K562 (cell line): ENCODE data around the gene XBP1. TPM values are rescaled to one million over a fixed set of nuclear protein-coding genes. Genes with fewer than 3 reads are reported as not detected.

Source experiments
- CBFA2T3 ChIP-seq: fragments of 450-650 bp; IDR thresholded peaks from 2 replicates; pipeline ENCODE4 v1.6.1; 2017
- CREB3 ChIP-seq: fragments of 450-650 bp; conservative IDR thresholded peaks from 2 replicates; pipeline ENCODE4 v1.6.1; 2016; ENCODE audit warnings: missing genetic modification characterization, low read depth, mild to moderate bottlenecking, missing compliant biosample characterization, moderate library complexity
- DNMT1 ChIP-seq: fragments of 450-650 bp; IDR thresholded peaks from 2 replicates; pipeline ENCODE4 v1.6.1; 2016; ENCODE audit warnings: antibody characterized with exemption, mild to moderate bottlenecking
- ETS2 ChIP-seq: IDR thresholded peaks from 2 replicates; pipeline ENCODE4 v1.6.1; 2016; ENCODE audit warnings: borderline replicate concordance, missing genetic modification characterization, mild to moderate bottlenecking, moderate library complexity, missing compliant biosample characterization; ENCODE audit not compliant: poor library complexity, severe bottlenecking
- FOXJ2 ChIP-seq: fragments of 200-800 bp; sonication (Bioruptor generic); IDR thresholded peaks from 2 replicates; pipeline ENCODE4 v1.6.1; 2016; ENCODE audit warnings: missing genetic modification characterization, missing compliant biosample characterization
- FOXM1 ChIP-seq, 2 experiments: fragments of 450-650 bp in 1 of 2; sonication (generic) in 1 of 2; formaldehyde crosslinking in 1 of 2; IDR thresholded peaks; 2 replicates each; pipeline versions ENCODE4 v1.6.1 to v1.9.0; 2017 to 2022; ENCODE audit warnings: low read depth in 2 of 2, mild to moderate bottlenecking in 2 of 2, missing genetic modification reagents in 1 of 2, moderate library complexity in 1 of 2
- HDGF ChIP-seq: fragments of 450-650 bp; IDR thresholded peaks from 2 replicates; pipeline ENCODE4 v1.6.1; 2016
- ILF3 ChIP-seq: fragments of 450-650 bp; IDR thresholded peaks from 2 replicates; pipeline ENCODE4 v1.6.1; 2018; ENCODE audit warnings: antibody characterized with exemption, mild to moderate bottlenecking, moderate library complexity, borderline replicate concordance
- KDM1A ChIP-seq, 2 experiments: fragments of 450-650 bp; IDR thresholded peaks; 2 replicates each; pipeline ENCODE4 v1.6.1; 2016; ENCODE audit warnings: mild to moderate bottlenecking in 2 of 2
- KDM5B ChIP-seq: fragments of 200-600 bp; sonication (generic); IDR thresholded peaks from 2 replicates; pipeline ENCODE4 v1.6.1; 2012; ENCODE audit warnings: low read depth, mild to moderate bottlenecking, moderate library complexity, low read length, control low read depth, inconsistent platforms; ENCODE audit not compliant: insufficient replicate concordance
- MAFK ChIP-seq: IDR thresholded peaks from 2 replicates; pipeline ENCODE4 v1.6.1; 2011; ENCODE audit warnings: low read length, improper control_type of control experiment
- NR2C1 ChIP-seq, 2 experiments: fragments of 450-650 bp; IDR thresholded peaks; 2 replicates each; pipeline ENCODE4 v1.6.1; 2017; ENCODE audit warnings: mild to moderate bottlenecking in 2 of 2, antibody characterized with exemption in 1 of 2, inconsistent platforms in 1 of 2, missing compliant biosample characterization in 1 of 2, missing genetic modification characterization in 1 of 2
- NR2F6 ChIP-seq: fragments of 450-650 bp; formaldehyde crosslinking; IDR thresholded peaks from 2 replicates; pipeline ENCODE4 v1.4.0; 2020; ENCODE audit warnings: mild to moderate bottlenecking
- TAF7 ChIP-seq: fragments of 450-650 bp; IDR thresholded peaks from 2 replicates; pipeline ENCODE4 v1.6.1; 2016; ENCODE audit warnings: missing genetic modification characterization, missing compliant biosample characterization
- TBP ChIP-seq: optimal IDR thresholded peaks from 2 replicates; pipeline ENCODE3; 2011; ENCODE audit warnings: low read depth, low read length, improper control_type of control experiment
- TCF7L2 ChIP-seq: fragments of 150-350 bp; IDR thresholded peaks from 2 replicates; pipeline ENCODE4 v1.6.1; 2016; ENCODE audit warnings: low read depth, mild to moderate bottlenecking, low read length, moderate library complexity
- TSC22D4 ChIP-seq: fragments of 450-650 bp; IDR thresholded peaks from 2 replicates; pipeline ENCODE4 v1.6.1; 2016; ENCODE audit warnings: missing genetic modification characterization, missing biosample characterization, control low read depth
- ZNF408 ChIP-seq: fragments of 250-450 bp; sonication (Bioruptor Pico); IDR thresholded peaks from 2 replicates; pipeline ENCODE4 v1.4.0; 2020; ENCODE audit warnings: low read depth, mild to moderate bottlenecking, moderate library complexity
- ZNF512 ChIP-seq: IDR thresholded peaks from 2 replicates; pipeline ENCODE4 v1.6.1; 2016; ENCODE audit warnings: missing genetic modification characterization, missing compliant biosample characterization
- ZNF57 ChIP-seq: fragments of 450-650 bp; formaldehyde crosslinking; IDR thresholded peaks from 2 replicates; pipeline ENCODE4 v1.4.0; 2020; ENCODE audit warnings: mild to moderate bottlenecking, moderate library complexity
- ZNF717 ChIP-seq: fragments of 250-450 bp; sonication (Bioruptor Pico); IDR thresholded peaks from 2 replicates; pipeline ENCODE4 v1.5.0; 2021
- ZNF740 ChIP-seq, 3 experiments: fragments of 200-800 bp in 1 of 3; sonication (Bioruptor generic) in 1 of 3; sonication (generic) in 1 of 3; formaldehyde crosslinking in 1 of 3; IDR thresholded peaks; 2 replicates each; pipeline versions ENCODE4 v1.6.1 to v1.8.0; 2016 to 2022; ENCODE audit warnings: mild to moderate bottlenecking in 2 of 3, missing compliant biosample characterization in 2 of 3, missing genetic modification characterization in 2 of 3, missing genetic modification reagents in 1 of 3
- ZNF76 ChIP-seq: fragments of 250-450 bp; sonication (Bioruptor Pico); IDR thresholded peaks from 2 replicates; pipeline ENCODE4 v1.4.0; 2020; ENCODE audit warnings: mild to moderate bottlenecking, moderate library complexity, borderline replicate concordance
- polyA plus RNA-seq, 8 experiments: library from polyadenylated mRNA; depleted of rRNA in 4 of 8; stranded (reverse) in 5 of 8; unstranded in 3 of 8; fragments of >200 nt; fragmentation: Nextera tagmentation in 2 of 8; fragmentation: Illumina TruSeq in 1 of 8; extraction: Ambion mirVana in 2 of 8; extraction: Trizol in 1 of 8; gene quantifications; 2 replicates each; pipeline versions ENCODE4 v1.2.1 to v1.2.3, GENCODE V29; 2011 to 2014; ENCODE audit warnings: inconsistent platforms in 1 of 8, missing spikeins in 1 of 8
- total RNA-seq, 7 experiments: library from RNA; depleted of rRNA in 6 of 7; stranded (reverse); fragments of >200 nt in 6 of 7; fragmentation: Illumina TruSeq in 2 of 7; extraction: Trizol in 2 of 7; gene quantifications; 2 replicates each; pipeline versions ENCODE4 v1.2.1 to v1.2.3, GENCODE V29; 2011 to 2021; ENCODE audit warnings: low replicate concordance in 1 of 7

Gene XBP1
- total and polyA plus RNA-seq, 9 of the 15 experiments (the other 6 are each of a cell fraction or from before 2014, with no cell fraction given) = 25.0 to 218 (median 94.6) TPM

GRCh38 chr22:28800308-28801041 is at the start of gene XBP1 (continued):
- TF ChIP-seq KDM5B = peak; percentile 92
- TF ChIP-seq ZNF76 = no peak
- no peak for TF ChIP-seq HDGF
- TF ChIP-seq DNMT1 = no peak
- TF ChIP-seq TBP = peak; percentile 95
- TF ChIP-seq TSC22D4 (tag) = no peak
- no peak for TF ChIP-seq FOXM1 (IDR thresholded peaks at IDR 0.05; ENCODE audit: low read depth)
- no peak for TF ChIP-seq FOXM1 (CRISPR knock-in tag; IDR thresholded peaks at IDR 0.05; ENCODE audit: low read depth)
- no peak for TF ChIP-seq MAFK
- TF ChIP-seq NR2C1 (IDR thresholded peaks at IDR 0.05) = no peak
- peak; percentile 41; the same call in 1 of the 2 replicates for TF ChIP-seq NR2C1 (tag; IDR thresholded peaks at IDR 0.05)
- TF ChIP-seq ZNF717 (CRISPR knock-in tag) = no peak
- no peak for TF ChIP-seq CBFA2T3
- no peak for TF ChIP-seq ZNF408 (CRISPR knock-in tag)
- no peak for TF ChIP-seq KDM1A (IDR thresholded peaks at IDR 0.05)
- TF ChIP-seq NR2F6 = no peak
- no peak for TF ChIP-seq CREB3 (tag)
- TF ChIP-seq ZNF740 (CRISPR knock-in tag; IDR thresholded peaks at IDR 0.05) = no peak
- TF ChIP-seq ZNF740 (tag; IDR thresholded peaks at IDR 0.05) = no peak
- peak; percentile 80 for TF ChIP-seq TAF7 (tag)
- TF ChIP-seq ZNF57 = no peak
- TF ChIP-seq ZNF512 (tag) = no peak
- TF ChIP-seq ILF3 = no peak
- no peak for TF ChIP-seq TCF7L2
- no peak for TF ChIP-seq FOXJ2 (tag)
- no peak for TF ChIP-seq ETS2 (tag)
